NCI-H69 (cell line): ENCODE results near the gene RAI1.
"Not testable (repeated sequence)": the region's sequence is repeated elsewhere in the genome, so short reads cannot be mapped to it uniquely, and the experiment has no call there.

Experiments
- DNase-seq: peaks from one replicate; lab custom pipeline; 2025; lab: John Stamatoyannopoulos, UW

RAI1 gene

GRCh38 chr17:17663160-17664063 is 17.8 kb upstream of the RAI1 start:
- peak; percentile 90 for DNase-seq

- DNase-seq, result no peak
Measured at GRCh38 chr17:17664064-17664452, 17.2 kb upstream of the RAI1 start.

GRCh38 chr17:17665255-17665654 is 16.0 kb upstream of the RAI1 start:
- no peak for DNase-seq

GRCh38 chr17:17666111-17666714 is 15.0 kb upstream of the RAI1 start:
- no peak for DNase-seq

- no peak for DNase-seq
Measured at GRCh38 chr17:17667231-17667630, 14.0 kb upstream of the RAI1 start.

GRCh38 chr17:17667947-17668346 is 13.3 kb upstream of the RAI1 start:
- DNase-seq, result peak; percentile 84

GRCh38 chr17:17668358-17668757 is 12.9 kb upstream of the RAI1 start:
- DNase-seq, result no peak

GRCh38 chr17:17668775-17669579 is 12.3 kb upstream of the RAI1 start:
- peak; percentile 76 for DNase-seq

GRCh38 chr17:17669580-17670235 is 11.6 kb upstream of the RAI1 start:
- peak; percentile 25 for DNase-seq

- DNase-seq, result no peak
Measured at GRCh38 chr17:17670701-17671305, 10.5 kb upstream of the RAI1 start.

- no peak for DNase-seq
Measured at GRCh38 chr17:17671369-17672129, 9.7 kb upstream of the RAI1 start.

GRCh38 chr17:17672453-17673368 is 8.5 kb upstream of the RAI1 start:
- DNase-seq, result peak; percentile 66

GRCh38 chr17:17675416-17675815 is 5.8 kb upstream of the RAI1 start:
- no peak for DNase-seq

- peak; percentile 72 for DNase-seq
Measured at GRCh38 chr17:17675925-17676534, 5.2 kb upstream of the RAI1 start.

GRCh38 chr17:17676752-17677151 is 4.5 kb upstream of the RAI1 start:
- no peak for DNase-seq

- no peak for DNase-seq
Measured at GRCh38 chr17:17677299-17678040, 3.8 kb upstream of the RAI1 start.

GRCh38 chr17:17678063-17678699 is 3.1 kb upstream of the RAI1 start:
- DNase-seq, result not testable (repeated sequence)

GRCh38 chr17:17679243-17679642 is 2.0 kb upstream of the RAI1 start:
- DNase-seq, result no peak
